HPDE6-E6E7 (cell line): ENCODE data around the gene PDIA5.

Experiments used
- DNase-seq: peaks from one replicate; pipeline ENCODE4 v3.0.0; 2011; ENCODE audit warnings: missing footprints; ENCODE audit errors: extremely low spot score

The PDIA5 gene

GRCh38 chr3:123071581-123071980, 4.8 kb downstream of the PDIA5 start:
- DNase-seq = no peak

GRCh38 chr3:123072152-123072551, 5.3 kb downstream of the PDIA5 start:
- no peak for DNase-seq

GRCh38 chr3:123072564-123072963, 5.7 kb downstream of the PDIA5 start:
- DNase-seq = no peak

GRCh38 chr3:123075359-123075758, 8.5 kb downstream of the PDIA5 start:
- DNase-seq = no peak

- DNase-seq = no peak
These were observed 9.3 kb downstream of the PDIA5 start for GRCh38 chr3:123076112-123076495.

- no peak for DNase-seq
These were observed 9.9 kb downstream of the PDIA5 start for GRCh38 chr3:123076496-123077418.

- DNase-seq = no peak
These were observed 11.3 kb downstream of the PDIA5 start for GRCh38 chr3:123078101-123078500.

GRCh38 chr3:123080864-123081562, 14.2 kb downstream of the PDIA5 start:
- no peak for DNase-seq

DNA sequence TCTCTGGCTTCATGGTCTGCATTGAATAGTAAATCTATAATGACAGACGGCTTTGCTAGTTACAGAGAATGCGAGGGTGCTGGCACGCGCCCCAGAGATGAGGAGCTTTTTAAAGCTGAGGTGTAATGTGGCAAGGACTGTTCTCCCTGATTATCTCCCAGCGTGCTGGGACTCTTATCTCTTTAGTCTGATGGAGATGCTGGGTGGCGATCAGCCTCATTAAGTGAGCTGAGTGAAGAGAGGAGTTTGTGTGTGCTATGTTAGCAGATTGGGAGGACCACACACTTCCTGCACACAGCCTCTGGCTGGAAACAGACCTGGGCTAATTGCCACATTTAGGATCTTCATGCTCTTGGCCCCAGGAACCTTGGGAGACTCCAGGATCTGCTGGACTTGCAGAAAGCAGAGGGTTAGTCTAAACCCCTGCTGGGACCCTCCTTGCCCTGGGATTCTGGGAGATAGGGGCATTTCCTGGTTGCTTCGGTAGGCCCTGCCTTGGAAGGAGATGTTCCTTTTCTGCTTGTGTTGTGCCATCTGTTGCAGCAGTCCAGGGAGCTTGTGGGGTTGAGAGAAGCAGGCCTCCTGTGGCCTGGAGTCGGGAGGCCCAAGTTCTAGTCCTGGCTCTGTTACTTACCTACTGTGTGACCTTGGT, 15.0 kb downstream of the PDIA5 start:
- DNase-seq = no peak

GRCh38 chr3:123082370-123083065, 15.7 kb downstream of the PDIA5 start:
- DNase-seq = no peak

DNA sequence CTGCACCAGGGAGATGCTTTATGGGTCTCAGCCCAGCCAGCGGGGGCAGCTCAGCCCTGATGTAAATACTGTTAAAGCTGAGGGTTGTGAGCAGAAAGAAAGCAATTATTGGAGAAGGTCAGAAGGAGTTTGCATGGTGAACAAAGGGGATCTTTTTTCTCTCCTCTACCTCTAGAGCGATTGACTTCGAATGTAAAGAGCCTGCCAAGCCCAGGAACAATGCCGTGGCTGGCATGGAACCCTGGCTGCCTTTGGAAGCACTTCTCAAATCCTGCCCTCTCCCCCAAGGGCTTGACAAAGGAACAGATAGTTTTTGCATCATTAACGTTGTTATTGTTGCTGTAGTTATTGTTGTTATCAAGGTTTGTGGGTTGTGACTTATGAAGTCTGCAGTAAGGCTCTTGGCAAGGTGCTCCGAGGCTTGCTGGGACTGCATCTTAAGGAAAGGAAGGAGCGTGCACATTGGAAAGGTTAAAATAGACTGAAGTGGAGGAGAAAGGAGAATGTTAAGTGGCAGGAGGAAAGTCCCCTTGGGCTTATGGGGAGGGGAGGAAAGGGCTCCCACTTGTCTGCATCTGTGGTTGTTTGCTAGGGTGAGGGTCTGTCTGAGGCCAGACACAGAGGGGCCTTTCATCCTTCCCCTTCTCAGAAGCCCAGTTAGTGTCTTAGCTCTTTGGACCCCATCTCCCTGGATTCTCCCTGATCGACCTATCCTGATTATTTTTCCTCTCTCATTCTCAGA, 16.7 kb downstream of the PDIA5 start:
- DNase-seq = no peak

DNA sequence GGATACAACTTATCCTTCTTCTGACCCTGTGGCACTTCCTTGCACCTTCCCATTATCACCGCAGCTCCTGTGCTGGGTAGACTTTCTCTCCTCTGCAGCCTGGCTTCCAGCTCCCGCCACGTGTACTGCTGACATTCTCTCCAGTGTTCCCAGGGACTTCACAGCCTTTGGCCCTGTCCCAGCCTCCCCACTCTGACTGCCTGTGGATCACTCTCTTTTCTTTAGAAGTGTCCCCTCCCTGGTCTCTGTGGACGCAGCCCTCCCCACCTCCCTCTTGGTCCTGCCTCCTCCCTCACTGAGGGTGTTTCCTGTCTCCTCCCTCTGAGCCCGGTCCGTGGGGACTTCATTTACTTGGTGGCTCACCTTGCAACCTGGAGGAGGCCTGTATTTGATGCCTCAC, 17.4 kb downstream of the PDIA5 start:
- no peak for DNase-seq

- no peak for DNase-seq
These were observed 18.0 kb downstream of the PDIA5 start for GRCh38 chr3:123084738-123085237.

DNA sequence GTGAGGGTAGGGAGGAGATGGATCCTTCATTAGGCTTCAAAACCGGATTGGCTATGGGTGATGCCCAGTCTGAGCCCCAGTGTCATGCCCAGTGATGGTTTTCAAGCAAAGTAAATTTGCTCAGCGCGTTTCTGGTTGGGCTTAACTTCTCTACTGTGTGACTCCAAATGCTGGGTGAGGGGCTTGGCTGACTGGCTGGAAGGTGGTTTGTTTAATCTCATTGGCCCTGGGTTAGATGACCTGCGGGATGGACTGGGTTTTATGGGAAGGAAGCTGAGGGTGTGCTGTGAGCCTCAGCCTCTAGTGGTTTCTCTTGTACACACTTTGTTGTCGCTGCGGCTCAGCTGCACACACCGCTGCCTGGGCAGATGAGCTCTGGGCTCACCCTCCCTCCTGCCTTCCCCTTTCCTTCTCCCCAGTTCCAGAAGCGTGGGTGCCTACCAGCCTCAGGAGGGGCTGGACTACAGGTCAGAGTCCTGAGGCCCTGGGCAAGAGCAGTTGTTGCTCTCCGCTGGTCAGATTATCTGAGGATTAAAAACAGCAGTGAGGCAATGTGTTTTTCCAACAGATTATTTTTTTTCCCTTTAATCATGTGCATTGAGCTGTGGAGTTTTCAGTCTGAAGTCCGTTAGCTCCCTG, 18.6 kb downstream of the PDIA5 start:
- no peak for DNase-seq

GRCh38 chr3:123085932-123086627, 19.3 kb downstream of the PDIA5 start:
- DNase-seq = no peak

- no peak for DNase-seq
These were observed 21.6 kb downstream of the PDIA5 start for GRCh38 chr3:123088387-123088786.

GRCh38 chr3:123089611-123090331, 22.9 kb downstream of the PDIA5 start:
- no peak for DNase-seq

- no peak for DNase-seq
These were observed 24.1 kb downstream of the PDIA5 start for GRCh38 chr3:123090728-123091531.
